ENCODE measurements around the gene SLC2A2. TPM values are rescaled to one million over a fixed set of nuclear protein-coding genes. Genes with fewer than 3 reads are reported as not detected.
A peak's percentile ranks its signal among the peaks of the same experiment; 100 is the strongest.

SLC2A2 gene
- total and polyA plus RNA-seq, 2 experiments from 2014 or later, result 40.8 to 123 TPM

DNA sequence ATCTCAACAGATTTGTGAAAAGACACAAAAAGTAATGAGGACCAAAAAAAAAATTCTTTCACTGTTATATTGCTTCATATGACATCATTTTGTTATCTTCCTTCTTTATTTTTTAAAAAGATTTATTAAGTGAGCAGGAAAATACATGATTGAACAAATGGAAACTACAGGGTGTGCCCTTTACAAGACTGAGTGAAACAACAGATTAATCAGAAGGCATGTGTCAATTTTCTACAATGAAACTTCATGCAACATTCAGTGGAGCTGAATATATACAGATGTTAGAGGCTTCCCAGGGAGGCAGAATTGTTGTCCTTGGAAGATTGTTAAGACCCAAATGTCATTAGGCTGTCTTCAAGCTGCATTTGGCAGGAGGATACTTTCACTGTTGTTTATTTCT is 28.4 kb upstream of the SLC2A2 start:
- no peaks in the 10 kb centered on the region for H3K79me2 ChIP-seq
- no peak overlapping the region for H2AFZ ChIP-seq
- TF ChIP-seq EZH2phosphoT487 (IDR thresholded peaks at IDR 0.05; ENCODE audit: low read depth, severe bottlenecking, unreplicated experiment) (no peak), EZH2 (IDR thresholded peaks at IDR 0.05; ENCODE audit: borderline replicate concordance) (no peak), CTCF (IDR thresholded peaks at IDR 0.05; ENCODE audit: poor library complexity) (no peak)
- no peaks in the 10 kb centered on the region for H3K27me3 ChIP-seq
- no peaks in the 10 kb centered on the region for H3K9me2 ChIP-seq (replicated peaks; ENCODE audit: insufficient read depth)
- no peaks in the 10 kb centered on the region for H3K36me3 ChIP-seq (replicated peaks; ENCODE audit: insufficient read depth, low read depth)
- H3K4me2 ChIP-seq, result no peak overlapping the region
- no peak for DNase-seq (ENCODE audit: low spot score)
- no peaks in the 10 kb centered on the region for H3K9me3 ChIP-seq (ENCODE audit: low read depth)
- no peaks in the 10 kb centered on the region for H3K4me1 ChIP-seq (ENCODE audit: insufficient read depth)
- H4K20me1 ChIP-seq (ENCODE audit: insufficient read depth, poor library complexity, severe bottlenecking), result no peaks in the 10 kb centered on the region
- peak overlapping the region; percentile 70 for H3K27ac ChIP-seq
- H3K4me3 ChIP-seq, result no peak overlapping the region

GRCh38 chr3:171054231-171054630 is 27.7 kb upstream of the SLC2A2 start:
- Histone ChIP-seq H3K4me1 (ENCODE audit: insufficient read depth) (no peaks in the 10 kb centered on the region), H3K27ac (no peak overlapping the region)

GRCh38 chr3:171049861-171050444 is 23.4 kb upstream of the SLC2A2 start:
- 26% methylated on average over 6 of the region's 6 CpGs for WGBS (ENCODE audit: low lambda C conversion rate, missing lambda C conversion rate)
- H3K9me2 ChIP-seq (replicated peaks; ENCODE audit: insufficient read depth), result no peaks in the 10 kb centered on the region
- DNase-seq (ENCODE audit: low spot score), result peak; percentile 72
- peaks cover 7% of the 10 kb centered on the region for H3K4me1 ChIP-seq (ENCODE audit: insufficient read depth)
- TF ChIP-seq EZH2 (IDR thresholded peaks at IDR 0.05; ENCODE audit: borderline replicate concordance) (no peak), CTCF (IDR thresholded peaks at IDR 0.05; ENCODE audit: poor library complexity) (peak; percentile 66), EZH2phosphoT487 (IDR thresholded peaks at IDR 0.05; ENCODE audit: low read depth, severe bottlenecking, unreplicated experiment) (no peak)
- H3K36me3 ChIP-seq (replicated peaks; ENCODE audit: insufficient read depth, low read depth), result no peaks in the 10 kb centered on the region
- H3K4me3 ChIP-seq, result no peak overlapping the region
- no peaks in the 10 kb centered on the region for H3K27me3 ChIP-seq
- no peak overlapping the region for H3K27ac ChIP-seq
- H4K20me1 ChIP-seq (ENCODE audit: insufficient read depth, poor library complexity, severe bottlenecking), result no peaks in the 10 kb centered on the region
- H3K9me3 ChIP-seq (ENCODE audit: low read depth), result no peaks in the 10 kb centered on the region
- H2AFZ ChIP-seq, result no peak overlapping the region
- H3K79me2 ChIP-seq, result no peaks in the 10 kb centered on the region
- H3K4me2 ChIP-seq, result no peak overlapping the region

More at GRCh38 chr3:171054231-171054630, 27.7 kb upstream of the SLC2A2 start:
- Histone ChIP-seq H3K4me3 (no peak overlapping the region), H3K79me2 (no peaks in the 10 kb centered on the region), H3K9me2 (replicated peaks; ENCODE audit: insufficient read depth) (no peaks in the 10 kb centered on the region), H4K20me1 (ENCODE audit: insufficient read depth, poor library complexity, severe bottlenecking) (no peaks in the 10 kb centered on the region), H3K36me3 (replicated peaks; ENCODE audit: insufficient read depth, low read depth) (no peaks in the 10 kb centered on the region), H3K4me2 (no peak overlapping the region), H3K27me3 (no peaks in the 10 kb centered on the region), H2AFZ (no peak overlapping the region), H3K9me3 (ENCODE audit: low read depth) (no peaks in the 10 kb centered on the region)
- TF ChIP-seq EZH2phosphoT487 (IDR thresholded peaks at IDR 0.05; ENCODE audit: low read depth, severe bottlenecking, unreplicated experiment), result no peak
- no peak for TF ChIP-seq CTCF (IDR thresholded peaks at IDR 0.05; ENCODE audit: poor library complexity)
- no peak for TF ChIP-seq EZH2 (IDR thresholded peaks at IDR 0.05; ENCODE audit: borderline replicate concordance)
- WGBS (ENCODE audit: low lambda C conversion rate, missing lambda C conversion rate), result 89% methylated on average over 1 of the region's 1 CpG
- no peak for DNase-seq (ENCODE audit: low spot score)
